Right cardiac atrium (tissue), 5 donors: ENCODE results near the gene PDCD1. TPM values are rescaled to one million over a fixed set of nuclear protein-coding genes. Genes with fewer than 3 reads are reported as not detected.

Experiments used
- ATAC-seq, 2 donors: fragments of 200-7000 bp; cut with Tn5 transposase; one replicate each; pipeline versions ENCODE4 v1.8.0 to v1.9.1; 2020; ENCODE audit warnings: moderate library complexity in 2 of 2, mild to moderate bottlenecking in 1 of 2
- DNase-seq, 3 donors: peaks; one replicate each; pipeline ENCODE4 v3.0.0-alpha.2; 2020
- H3K27ac ChIP-seq: one replicate; pipeline ENCODE4 v1.5.1; 2013; ENCODE audit warnings: mild to moderate bottlenecking, low read length, control low read depth, moderate library complexity
- H3K27me3 ChIP-seq: one replicate; pipeline ENCODE4 v1.6.1; 2013; ENCODE audit not compliant: control insufficient read depth, insufficient read depth
- H3K4me1 ChIP-seq: one replicate; pipeline ENCODE4 v1.6.1; 2013; ENCODE audit warnings: low read length; ENCODE audit not compliant: control insufficient read depth, insufficient read depth
- H3K4me3 ChIP-seq: one replicate; pipeline ENCODE4 v1.5.1; 2013; ENCODE audit warnings: low read length, control low read depth
- H3K9me3 ChIP-seq: one replicate; pipeline ENCODE4 v1.6.1; 2013; ENCODE audit warnings: low read length; ENCODE audit not compliant: control insufficient read depth
- WGBS: extraction: QIAGEN DNeasy Blood & Tissue Kit; methylation state at CpG from one replicate; pipeline ENCODE4 v1.1.7; 2013; 5-methylcytosine and 5-hydroxymethylcytosine counted together
- intact Hi-C, 4 donors: fragments of 100-400 bp; cut with DNase I; formaldehyde crosslinking; loops; one replicate each; pipeline versions ENCODE4 v1.11.0 to v1.14.0; 2022 to 2023
- polyA plus RNA-seq: library from polyadenylated mRNA; stranded (reverse); fragments of 200-250 nt; gene quantifications from one replicate; pipeline ENCODE4 v1.2.3, GENCODE V29; 2013
- total RNA-seq, 4 donors: library from RNA; stranded (reverse); fragmentation: NEBNext Ultra II Directional; extraction: Animal tissue kit (Norgen Biotek cat#: 25700); gene quantifications; one replicate each; pipeline ENCODE4 v1.2.1, GENCODE V29; 2021
- donor health status: healthy with polysubstance abuse.
- donor health status: DM: no; HTN: yes; CAD: no.
- donor health status: DM: no; HTN: no; CAD: no.
- donor health status: DM: no; HTN: yes; CAD: no; lungs with severe emphysema.
- donor health status: DM: yes; HTN: yes; CAD: no.

Gene PDCD1
- total and polyA plus RNA-seq, 5 donors = 5.2 to 7.4 (median 5.5) TPM

DNA sequence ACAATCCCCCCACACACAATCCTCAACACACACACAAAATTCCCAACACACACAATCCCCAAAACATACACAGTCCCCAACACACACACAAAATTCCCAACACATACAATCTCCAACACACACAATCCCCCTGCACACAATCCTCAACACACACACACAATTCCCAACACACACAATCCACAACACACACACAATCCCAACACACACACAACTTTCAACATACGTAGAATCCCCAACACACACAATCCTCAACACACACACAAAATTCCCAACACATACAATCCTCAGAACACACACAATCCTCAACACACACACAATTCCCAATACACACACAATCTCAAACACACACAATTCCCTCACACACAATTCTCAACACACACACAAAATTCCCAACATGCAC, 2.6 kb upstream of the PDCD1 start:
- 92% methylated on average over 1 of the region's 1 CpG for WGBS
- DNase-seq = no peak
- no peaks in the 10 kb centered on the region for H3K27me3 ChIP-seq
- H3K27ac ChIP-seq = no peak overlapping the region
- H3K4me1 ChIP-seq = peaks cover 4% of the 10 kb centered on the region
- no peak for ATAC-seq
- intact Hi-C loops = no loop called here
- H3K4me3 ChIP-seq = no peak overlapping the region
- H3K9me3 ChIP-seq = no peaks in the 10 kb centered on the region

DNA sequence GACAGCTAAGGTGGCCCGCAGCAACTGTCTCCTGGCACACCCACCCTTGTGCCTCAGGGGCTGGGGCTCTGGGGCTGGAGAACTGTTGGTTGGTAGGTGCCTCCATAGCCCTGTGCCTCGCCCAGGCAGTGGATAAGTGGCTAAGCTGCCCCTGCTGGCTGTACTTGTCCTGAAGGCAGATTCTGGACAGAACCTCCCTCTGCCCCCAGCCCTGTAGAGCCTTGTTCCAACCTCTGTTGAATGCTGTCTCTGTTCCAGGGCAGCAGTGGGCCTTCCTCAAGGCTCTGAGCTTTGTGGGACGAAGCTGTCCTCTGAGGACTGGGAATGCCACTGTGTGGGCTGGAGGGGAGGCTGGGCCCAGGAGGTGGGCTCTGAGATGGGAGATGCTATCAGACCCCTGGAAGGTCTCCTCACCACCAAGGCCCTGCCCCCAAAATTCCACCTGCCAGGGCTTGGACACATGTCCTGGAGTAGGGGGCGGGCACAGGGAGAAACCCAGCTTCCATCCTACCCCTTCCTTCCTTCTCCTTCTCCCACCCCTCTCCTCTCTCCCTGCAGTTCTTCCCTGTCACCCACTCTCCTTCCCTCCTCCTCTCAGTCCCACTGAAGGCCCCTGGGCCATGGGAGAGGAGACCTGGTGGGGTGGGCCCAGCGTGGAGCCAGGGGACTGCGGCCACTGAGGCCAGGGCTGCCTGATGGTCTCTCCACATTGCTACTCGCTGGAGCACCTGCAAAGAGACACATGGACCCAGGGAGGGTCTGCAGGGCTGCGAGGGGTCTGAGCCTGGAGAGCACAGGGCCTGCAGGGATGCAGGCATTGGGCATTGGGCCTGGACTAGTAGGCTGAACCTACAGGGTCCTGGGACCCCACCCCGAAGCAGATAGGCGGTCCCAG, 1.7 kb upstream of the PDCD1 start:
- ATAC-seq (peak; percentile 22 to 40), DNase-seq (peak; percentile 47 to 72 (median 69))
- Histone ChIP-seq H3K4me3 (peak overlapping the region; percentile 12), H3K4me1 (peaks cover 4% of the 10 kb centered on the region), H3K27ac (peak overlapping the region; percentile 94), H3K27me3 (no peaks in the 10 kb centered on the region), H3K9me3 (no peaks in the 10 kb centered on the region)
- 79% methylated on average over 10 of the region's 10 CpGs for WGBS
- intact Hi-C loops = no loop called here

DNA sequence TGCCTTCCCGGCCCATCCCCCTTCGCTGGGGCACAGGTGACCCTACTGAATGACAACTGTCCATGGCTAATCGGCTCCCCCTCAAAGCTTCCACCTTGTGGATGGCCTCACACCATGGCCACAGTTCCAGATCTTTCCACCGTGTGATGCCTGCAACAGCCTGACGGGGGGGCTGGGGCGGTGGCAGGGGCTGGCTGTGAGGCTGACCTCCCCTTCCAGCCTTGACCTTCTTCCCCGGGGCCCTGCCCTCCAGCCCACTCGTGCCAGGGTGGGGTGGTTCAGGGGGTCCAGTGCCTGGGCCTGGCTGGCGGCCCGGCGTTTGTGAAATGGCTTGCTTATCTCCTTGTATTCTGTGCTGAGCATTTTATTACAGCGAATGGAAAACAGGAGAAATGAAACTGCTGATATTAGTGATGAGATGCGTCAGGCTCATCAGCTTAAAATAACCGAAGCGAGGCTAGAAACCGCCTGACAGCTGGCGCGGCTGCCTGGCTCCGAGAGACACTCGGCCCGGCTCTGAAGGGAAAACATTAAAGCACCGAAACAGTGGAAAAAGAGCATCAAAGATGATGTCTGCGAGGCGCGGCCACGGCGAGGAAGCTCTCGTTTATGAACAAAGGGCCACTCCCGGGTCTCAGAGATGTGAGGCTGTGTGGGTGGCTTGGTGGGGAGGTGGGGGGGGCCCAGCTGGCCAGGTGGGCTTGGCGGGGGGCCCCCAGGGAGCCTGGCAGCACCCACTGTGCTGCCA, 916 bp upstream of the PDCD1 start:
- peak; percentile 73 to 89 (median 88) for DNase-seq
- 9% methylated on average over 30 of the region's 30 CpGs for WGBS

DNA sequence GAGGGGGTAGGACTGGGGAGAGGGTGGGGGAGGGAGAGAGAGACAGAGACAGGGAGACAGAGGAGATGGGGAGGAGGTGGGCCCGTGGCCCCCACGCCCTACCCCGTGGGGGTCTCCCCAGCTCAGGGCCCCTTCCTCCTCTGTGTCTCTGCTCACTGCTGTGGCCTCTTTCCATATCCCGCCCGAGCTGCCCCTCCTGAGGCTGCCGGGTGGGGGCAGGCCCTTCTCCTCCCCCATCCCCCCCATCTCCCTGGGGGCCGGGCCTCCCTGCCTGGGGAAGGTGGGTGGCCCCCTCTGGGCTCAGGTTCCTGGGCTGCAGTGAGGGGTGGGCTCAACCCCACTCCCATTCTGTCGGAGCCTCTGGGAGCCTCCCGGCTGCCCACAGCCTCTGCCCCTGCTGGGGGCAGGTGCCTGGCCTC, 332 bp upstream of the PDCD1 start:
- H3K9me3 ChIP-seq = no peaks in the 10 kb centered on the region
- no peaks in the 10 kb centered on the region for H3K27me3 ChIP-seq
- peak in 1 of 2 donors; percentile 2 for ATAC-seq
- H3K27ac ChIP-seq = peak overlapping the region; percentile 94
- H3K4me1 ChIP-seq = peaks cover 4% of the 10 kb centered on the region
- H3K4me3 ChIP-seq = no peak overlapping the region
- intact Hi-C loops = no loop called here
- DNase-seq = peak in 1 of 3 donors; percentile 69
- 28% methylated on average over 9 of the region's 9 CpGs for WGBS

More for the DNA sequence above, 916 bp upstream of the PDCD1 start:
- Histone ChIP-seq H3K27me3 (no peaks in the 10 kb centered on the region), H3K27ac (peak overlapping the region; percentile 94), H3K4me3 (peak overlapping the region; percentile 12), H3K9me3 (no peaks in the 10 kb centered on the region), H3K4me1 (peaks cover 4% of the 10 kb centered on the region)
- peak; percentile 60 to 65 for ATAC-seq
- intact Hi-C loops = no loop called here

DNA sequence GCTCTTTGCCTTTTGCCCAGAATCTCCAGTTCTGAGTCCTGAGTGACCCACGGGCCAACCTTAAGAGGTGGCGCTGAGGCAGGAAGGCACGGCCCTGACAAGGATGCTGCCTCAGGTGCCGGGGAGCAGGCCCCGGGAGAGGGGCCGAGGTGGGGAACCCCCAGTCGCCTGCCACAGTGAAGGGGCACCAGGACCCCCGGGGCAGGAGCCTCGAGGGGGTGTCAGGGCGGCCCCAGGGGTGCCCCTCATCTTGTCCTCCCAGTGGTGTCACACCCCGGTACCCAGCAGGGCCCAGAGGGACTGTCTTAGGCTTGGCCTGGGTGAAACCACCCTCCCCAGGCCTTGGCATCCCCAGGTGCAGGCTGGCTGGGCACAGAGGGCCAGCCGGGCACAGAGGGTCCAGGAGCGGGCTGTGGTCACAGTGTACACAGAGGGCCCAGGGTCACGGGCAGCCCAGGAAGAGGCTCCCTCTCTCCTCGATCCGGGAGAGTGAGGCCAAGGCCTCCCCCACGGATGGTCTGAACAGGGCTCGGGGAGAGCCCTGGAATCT, 1.0 kb downstream of the PDCD1 start:
- DNase-seq (peak; percentile 15 to 56 (median 51)), ATAC-seq (no peak)
- H3K9me3 ChIP-seq = no peaks in the 10 kb centered on the region
- WGBS = 85% methylated on average over 18 of the region's 18 CpGs
- no peak overlapping the region for H3K27ac ChIP-seq
- no peaks in the 10 kb centered on the region for H3K27me3 ChIP-seq
- intact Hi-C loops = no loop called here
- H3K4me3 ChIP-seq = no peak overlapping the region
- peaks cover 4% of the 10 kb centered on the region for H3K4me1 ChIP-seq

DNA sequence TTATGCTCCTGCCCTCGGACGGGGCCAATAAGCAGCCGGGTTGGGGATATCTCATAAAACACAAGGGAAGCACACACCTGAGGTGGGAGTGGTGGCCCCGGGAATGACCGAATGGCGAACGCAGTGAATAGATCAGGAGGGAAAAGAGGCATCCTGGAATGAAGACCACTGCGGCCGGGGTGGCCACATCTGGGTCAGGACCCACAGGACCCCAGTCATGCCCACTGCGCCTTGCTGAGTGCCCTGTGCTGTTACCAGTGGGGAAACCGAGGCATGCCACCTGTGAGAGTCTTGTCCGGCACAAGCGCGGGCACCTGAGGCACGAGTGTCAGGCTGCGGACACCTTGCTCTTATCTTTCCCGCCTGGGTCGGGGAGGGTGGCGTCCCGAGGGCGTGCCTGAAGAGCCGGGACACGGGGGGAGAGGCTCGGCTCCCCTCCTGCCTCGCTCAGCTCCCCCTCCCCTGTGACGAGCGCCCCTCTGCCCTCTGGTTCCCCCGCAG, 1.6 kb downstream of the PDCD1 start:
- peaks cover 4% of the 10 kb centered on the region for H3K4me1 ChIP-seq

DNA sequence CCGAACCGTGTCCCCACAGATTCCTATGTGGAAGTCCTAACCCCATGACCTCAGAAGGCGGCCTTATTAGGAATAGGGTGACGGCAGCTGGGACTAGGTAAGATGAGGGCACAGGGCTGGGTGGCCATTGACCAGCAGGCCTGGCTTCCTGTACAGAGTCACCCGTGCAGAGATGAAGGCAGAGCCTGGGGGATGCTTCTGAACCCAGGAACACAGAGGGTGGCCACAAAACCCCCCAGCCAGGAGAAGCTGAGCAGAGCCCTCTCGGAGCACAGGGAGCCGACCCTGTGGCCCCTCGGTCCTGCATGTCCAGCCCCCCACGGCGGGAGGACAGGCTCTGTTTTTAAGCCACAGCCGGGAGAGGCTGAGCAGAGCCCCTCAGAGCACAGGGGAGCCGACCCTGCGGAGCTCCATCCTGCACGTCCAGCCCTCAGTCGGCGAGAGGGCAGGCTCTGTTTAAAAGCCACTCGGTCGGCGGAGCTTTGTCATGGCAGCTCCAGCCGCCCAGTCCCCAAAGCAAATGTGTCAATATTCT, 2.7 kb downstream of the PDCD1 start:
- peaks cover 4% of the 10 kb centered on the region for H3K4me1 ChIP-seq
- ATAC-seq (no peak), DNase-seq (peak; percentile 17 to 40 (median 32))
- intact Hi-C loops = no loop called here
- no peak overlapping the region for H3K27ac ChIP-seq
- H3K4me3 ChIP-seq = no peak overlapping the region
- 78% methylated on average over 20 of the region's 20 CpGs for WGBS
- H3K27me3 ChIP-seq = no peaks in the 10 kb centered on the region
- H3K9me3 ChIP-seq = no peaks in the 10 kb centered on the region

More for the DNA sequence above, 1.6 kb downstream of the PDCD1 start:
- peak; percentile 19 to 58 (median 42) for DNase-seq
- no peak overlapping the region for H3K4me3 ChIP-seq
- no peak for ATAC-seq
- no peak overlapping the region for H3K27ac ChIP-seq
- H3K9me3 ChIP-seq = no peaks in the 10 kb centered on the region
- 82% methylated on average over 28 of the region's 28 CpGs for WGBS
- no peaks in the 10 kb centered on the region for H3K27me3 ChIP-seq
- intact Hi-C loops = no loop called here

DNA sequence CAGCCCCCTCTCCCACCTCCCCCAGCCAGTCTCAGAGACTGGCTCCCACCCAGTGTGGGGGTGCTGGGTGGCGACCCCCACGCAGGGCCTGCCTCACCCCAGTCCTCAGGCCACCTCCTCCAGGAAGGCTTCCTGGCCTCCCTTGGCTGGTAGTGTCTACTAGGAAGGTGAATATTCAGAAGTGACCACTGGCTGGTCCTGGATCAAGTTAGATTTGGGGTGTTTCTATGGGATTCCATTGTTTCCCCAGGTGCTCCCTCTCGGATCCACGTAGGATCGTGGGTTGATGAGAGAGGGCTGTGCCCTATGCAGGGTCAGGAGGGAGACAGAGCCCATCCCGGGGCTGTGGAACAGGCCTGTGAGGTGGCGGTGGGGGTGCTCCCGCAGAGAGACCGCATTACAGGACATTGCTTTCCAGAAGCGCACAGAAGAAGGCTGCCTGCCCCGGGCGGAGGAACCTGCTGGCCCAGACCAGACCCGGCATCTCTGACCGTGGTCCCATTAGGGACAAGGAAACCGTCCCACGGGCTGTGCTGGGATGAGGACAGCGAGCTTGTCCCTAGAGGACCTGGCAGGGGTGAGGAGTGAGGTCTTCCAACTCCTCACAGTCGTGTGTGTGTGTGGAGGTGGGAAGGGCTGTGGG, 3.3 kb downstream of the PDCD1 start:
- intact Hi-C loops = no loop called here
- Histone ChIP-seq H3K4me3 (no peak overlapping the region), H3K4me1 (peaks cover 4% of the 10 kb centered on the region), H3K27me3 (no peaks in the 10 kb centered on the region), H3K9me3 (no peaks in the 10 kb centered on the region), H3K27ac (no peak overlapping the region)
- peak in 2 of 3 donors; percentile 20 to 58 for DNase-seq
- WGBS = 72% methylated on average over 18 of the region's 18 CpGs
- no peak for ATAC-seq

DNA sequence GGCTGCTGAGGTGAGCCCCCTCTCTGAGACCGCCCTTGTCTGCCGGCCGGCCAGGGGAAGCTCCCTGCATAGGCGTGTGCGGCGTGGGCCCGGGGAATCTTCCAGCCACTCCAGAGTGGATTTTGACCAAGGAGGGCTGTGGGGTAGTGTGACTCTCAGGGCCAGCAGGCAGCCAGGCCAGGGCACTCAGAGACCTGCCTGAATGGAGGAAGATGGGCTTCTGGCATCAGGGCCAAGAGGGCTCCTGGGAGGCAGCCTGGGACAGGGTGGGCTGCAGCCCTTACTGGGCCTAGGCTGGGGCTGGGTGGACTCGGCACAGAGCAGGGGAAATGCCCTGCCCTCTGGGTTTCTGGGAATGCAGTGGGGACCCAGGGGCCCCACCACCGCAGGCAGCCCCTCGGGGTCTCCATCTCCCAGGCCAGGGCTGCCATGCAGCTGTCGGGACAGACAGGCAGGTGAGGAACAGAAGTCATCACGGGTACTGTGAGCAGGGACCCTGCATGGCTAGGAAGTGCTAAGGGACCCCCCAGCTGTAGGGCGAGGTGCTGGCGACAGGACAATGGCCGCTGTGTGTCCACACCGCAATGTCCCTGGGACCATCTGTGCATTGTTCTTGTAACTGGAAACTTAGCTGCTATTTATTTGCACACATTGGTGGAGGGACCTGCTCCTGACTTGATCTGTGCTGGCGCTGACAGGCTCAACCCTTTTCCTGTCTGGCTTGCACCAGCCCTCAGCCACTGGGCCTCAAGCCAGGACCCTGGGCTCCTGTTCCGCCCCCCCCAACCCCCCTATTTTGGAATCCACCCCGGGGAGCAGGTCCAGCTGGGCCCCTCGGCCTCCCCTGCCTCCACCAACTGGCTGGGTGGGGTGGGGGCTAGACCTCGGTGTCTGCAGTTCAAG, 4.1 kb downstream of the PDCD1 start:
- 48% methylated on average over 21 of the region's 21 CpGs for WGBS
- DNase-seq (peak; percentile 38 to 75 (median 69)), ATAC-seq (peak; percentile 12 to 27)
- Histone ChIP-seq H3K4me1 (no peaks in the 10 kb centered on the region), H3K27ac (peak overlapping the region; percentile 37), H3K9me3 (no peaks in the 10 kb centered on the region), H3K4me3 (no peak overlapping the region), H3K27me3 (no peaks in the 10 kb centered on the region)
- intact Hi-C loops = no loop called here
